Neural progenitor cell (in vitro differentiated cells): ENCODE data around the gene UCN2. TPM values are rescaled to one million over a fixed set of nuclear protein-coding genes. Genes with fewer than 3 reads are reported as not detected.
A peak's percentile ranks its signal among the peaks of the same experiment; 100 is the strongest.

Source experiments
- DNase-seq: peaks from one replicate; pipeline ENCODE4 v3.0.0-alpha.2; 2016; ENCODE audit warnings: low spot score
- H2AFZ ChIP-seq: fragments of 200-600 bp; sonication (generic); replicated peaks from 2 replicates; pipeline ENCODE4 v1.6.1; 2016; ENCODE audit warnings: antibody characterized with exemption
- H3F3A ChIP-seq: fragments of 200-600 bp; sonication (generic); 2 replicates; pipeline ENCODE4 v1.6.1; 2016; ENCODE audit warnings: antibody characterized with exemption, low read depth
- H3K27ac ChIP-seq: fragments of 200-600 bp; sonication (generic); 2 replicates; pipeline ENCODE4 v1.5.1; 2016; ENCODE audit warnings: mild to moderate bottlenecking
- H3K27me3 ChIP-seq: fragments of 200-600 bp; sonication (generic); 2 replicates; pipeline ENCODE4 v1.6.1; 2016; ENCODE audit warnings: mild to moderate bottlenecking, moderate library complexity
- H3K36me3 ChIP-seq: fragments of 200-600 bp; sonication (generic); 2 replicates; pipeline ENCODE4 v1.5.1; 2016
- H3K4me1 ChIP-seq: fragments of 200-600 bp; sonication (generic); 2 replicates; pipeline ENCODE4 v1.6.1; 2016; ENCODE audit warnings: mixed run types
- H3K4me2 ChIP-seq: fragments of 200-600 bp; sonication (generic); 2 replicates; pipeline ENCODE4 v1.6.1; 2016
- H3K4me3 ChIP-seq: fragments of 200-600 bp; sonication (generic); 2 replicates; pipeline ENCODE4 v1.5.1; 2016
- H3K79me2 ChIP-seq: fragments of 200-600 bp; sonication (generic); 2 replicates; pipeline ENCODE4 v1.6.1; 2016; ENCODE audit warnings: low read depth
- H3K9ac ChIP-seq: fragments of 200-600 bp; sonication (generic); 2 replicates; pipeline ENCODE4 v1.6.1; 2016
- H3K9me3 ChIP-seq: fragments of 200-600 bp; sonication (generic); 2 replicates; pipeline ENCODE4 v1.5.1; 2016; ENCODE audit warnings: low read depth
- H4K20me1 ChIP-seq: fragments of 200-600 bp; sonication (generic); 2 replicates; pipeline ENCODE4 v1.6.1; 2016; ENCODE audit warnings: low read depth
- H3K27ac Mint-ChIP-seq: 3 replicates; pipeline ENCODE4 v1.8.0; 2021; ENCODE audit warnings: mixed read lengths
- H3K27me3 Mint-ChIP-seq: 2 replicates; pipeline ENCODE4 v1.8.0; 2022; ENCODE audit warnings: low read depth, mild to moderate bottlenecking, inconsistent platforms, moderate library complexity, mixed read lengths; ENCODE audit not compliant: insufficient read depth
- H3K36me3 Mint-ChIP-seq: 3 replicates; pipeline ENCODE4 v1.8.0; 2021; ENCODE audit warnings: mixed read lengths
- H3K4me1 Mint-ChIP-seq: 3 replicates; pipeline ENCODE4 v1.8.0; 2021; ENCODE audit warnings: mixed read lengths
- H3K4me3 Mint-ChIP-seq: 3 replicates; pipeline ENCODE4 v1.8.0; 2021; ENCODE audit warnings: mild to moderate bottlenecking, moderate library complexity, mixed read lengths
- H3K9me3 Mint-ChIP-seq: 3 replicates; pipeline ENCODE4 v1.8.0; 2020; ENCODE audit warnings: mixed read lengths
- CTCF ChIP-seq: fragments of 200-600 bp; sonication (generic); IDR thresholded peaks from 2 replicates; pipeline ENCODE4 v1.5.1; 2017; ENCODE audit warnings: antibody characterized with exemption, mild to moderate bottlenecking
- EZH2 ChIP-seq: fragments of 200-600 bp; sonication (generic); IDR thresholded peaks from 2 replicates; pipeline ENCODE4 v1.6.1; 2017; ENCODE audit warnings: antibody characterized with exemption, mild to moderate bottlenecking, moderate library complexity
- EZH2phosphoT487 ChIP-seq: fragments of 200-600 bp; sonication (generic); IDR thresholded peaks from 2 replicates; pipeline ENCODE4 v1.6.1; 2017; ENCODE audit warnings: antibody characterized with exemption
- total RNA-seq: library from RNA; depleted of rRNA; stranded (reverse); fragments of >200 nt; gene quantifications from 2 replicates; pipeline ENCODE4 v1.2.3, GENCODE V29; 2015; ENCODE audit warnings: low replicate concordance

The UCN2 gene
- total RNA-seq, 1 donor from 2014 or later = not detected

DNA sequence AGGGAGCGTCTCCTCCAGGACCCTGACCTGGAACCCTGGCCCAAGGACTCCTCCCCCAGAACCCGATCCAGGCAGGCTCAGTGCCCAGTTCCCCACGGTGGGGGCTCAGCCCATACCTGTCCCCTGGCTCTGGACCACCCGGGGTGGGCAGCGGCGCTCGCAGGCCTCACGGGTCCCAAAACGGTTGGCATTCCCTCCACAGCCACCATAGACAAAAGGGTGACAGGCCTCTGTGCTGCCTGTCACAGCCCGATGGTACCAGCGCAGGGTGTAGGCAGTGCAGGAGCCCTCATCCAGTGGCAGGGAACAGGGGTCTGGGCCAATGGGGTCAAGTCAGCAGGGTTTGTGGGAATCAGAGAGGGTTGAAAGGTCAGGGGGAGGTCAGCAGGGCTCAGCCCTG is 1.1 kb upstream of the UCN2 start:
- Histone ChIP-seq H3K9ac (no peak overlapping the region), H3K9me3 (no peaks in the 10 kb centered on the region), H3K27me3 (no peaks in the 10 kb centered on the region), H3K4me1 (peaks cover 30% of the 10 kb centered on the region), H3K4me2 (no peak overlapping the region), H3K4me3 (no peak overlapping the region), H2AFZ (no peak overlapping the region), H4K20me1 (no peaks in the 10 kb centered on the region), H3K27ac (no peak overlapping the region), H3K79me2 (no peaks in the 10 kb centered on the region), H3K36me3 (no peaks in the 10 kb centered on the region), H3F3A (peaks cover 18% of the 10 kb centered on the region)
- DNase-seq = no peak
- Mint-ChIP-seq H3K27me3 (peaks cover 6% of the 10 kb centered on the region), H3K4me3 (no peak overlapping the region), H3K36me3 (peaks cover 4% of the 10 kb centered on the region), H3K4me1 (peaks cover 31% of the 10 kb centered on the region), H3K9me3 (no peaks in the 10 kb centered on the region), H3K27ac (no peak overlapping the region)
- TF ChIP-seq EZH2phosphoT487 = no peak
- TF ChIP-seq EZH2 = no peak
- no peak for TF ChIP-seq CTCF

- H3K4me2 ChIP-seq = no peak overlapping the region
- no peaks in the 10 kb centered on the region for H3K9me3 Mint-ChIP-seq
- no peaks in the 10 kb centered on the region for H4K20me1 ChIP-seq
- H3K4me3 Mint-ChIP-seq = no peak overlapping the region
- H3K27ac ChIP-seq = no peak overlapping the region
- TF ChIP-seq EZH2 (no peak), EZH2phosphoT487 (no peak), CTCF (no peak)
- H3K36me3 Mint-ChIP-seq = peaks cover 4% of the 10 kb centered on the region
- peaks cover 37% of the 10 kb centered on the region for H3K4me1 Mint-ChIP-seq
- H3K27ac Mint-ChIP-seq = peak overlapping the region; percentile 79
- H3K9me3 ChIP-seq = no peaks in the 10 kb centered on the region
- H3K27me3 ChIP-seq = no peaks in the 10 kb centered on the region
- peaks cover 9% of the 10 kb centered on the region for H3K27me3 Mint-ChIP-seq
- H3F3A ChIP-seq = peaks cover 18% of the 10 kb centered on the region
- DNase-seq = no peak
- H3K4me1 ChIP-seq = peaks cover 30% of the 10 kb centered on the region
- H3K36me3 ChIP-seq = no peaks in the 10 kb centered on the region
- H3K79me2 ChIP-seq = no peaks in the 10 kb centered on the region
- no peak overlapping the region for H2AFZ ChIP-seq
- no peak overlapping the region for H3K9ac ChIP-seq
- H3K4me3 ChIP-seq = no peak overlapping the region
These were observed 441 bp upstream of the UCN2 start for GRCh38 chr3:48564022-48564421.

- H3K9me3 Mint-ChIP-seq = no peaks in the 10 kb centered on the region
- no peak overlapping the region for H3K4me3 ChIP-seq
- H4K20me1 ChIP-seq = no peaks in the 10 kb centered on the region
- H3K4me2 ChIP-seq = peak overlapping the region; percentile 57
- peaks cover 47% of the 10 kb centered on the region for H3K4me1 Mint-ChIP-seq
- H3K27me3 ChIP-seq = no peaks in the 10 kb centered on the region
- no peaks in the 10 kb centered on the region for H3K79me2 ChIP-seq
- no peaks in the 10 kb centered on the region for H3K36me3 Mint-ChIP-seq
- no peak overlapping the region for H3K9ac ChIP-seq
- no peak overlapping the region for H2AFZ ChIP-seq
- H3K4me3 Mint-ChIP-seq = no peak overlapping the region
- peaks cover 24% of the 10 kb centered on the region for H3F3A ChIP-seq
- H3K36me3 ChIP-seq = no peaks in the 10 kb centered on the region
- TF ChIP-seq EZH2 = no peak
- TF ChIP-seq CTCF = no peak
- TF ChIP-seq EZH2phosphoT487 = no peak
- peaks cover 11% of the 10 kb centered on the region for H3K27me3 Mint-ChIP-seq
- no peak for DNase-seq
- peak overlapping the region; percentile 50 for H3K27ac Mint-ChIP-seq
- H3K27ac ChIP-seq = no peak overlapping the region
- peaks cover 35% of the 10 kb centered on the region for H3K4me1 ChIP-seq
- H3K9me3 ChIP-seq = no peaks in the 10 kb centered on the region
These were observed 1.1 kb downstream of the UCN2 start for GRCh38 chr3:48562367-48563095.
